SK-N-SH (cell line): ENCODE data around the gene STK4.

Experiments used
- CTCF ChIP-seq: fragments of 200-600 bp; sonication (generic); IDR thresholded peaks from 2 replicates; pipeline ENCODE4 v1.6.1; 2017; ENCODE audit warnings: antibody characterized with exemption, mild to moderate bottlenecking, moderate library complexity
- EZH2phosphoT487 ChIP-seq: fragments of 200-600 bp; sonication (generic); IDR thresholded peaks from 2 replicates; pipeline ENCODE4 v1.6.1; 2017; ENCODE audit warnings: low read depth, mixed run types, mild to moderate bottlenecking, antibody characterized with exemption, moderate library complexity, borderline replicate concordance
- FOXJ3 ChIP-seq: sonication (generic); formaldehyde crosslinking; IDR thresholded peaks from 2 replicates; pipeline ENCODE4 v1.5.1; 2020; ENCODE audit warnings: mild to moderate bottlenecking, missing genetic modification reagents
- JUND ChIP-seq: IDR thresholded peaks from 2 replicates; pipeline ENCODE4 v1.4.0; 2012
- MXI1 ChIP-seq: IDR thresholded peaks from 2 replicates; pipeline ENCODE4 v1.6.1; 2012; ENCODE audit warnings: mild to moderate bottlenecking, low read depth, low read length, improper control_type of control experiment
- NRF1 ChIP-seq: IDR thresholded peaks from 2 replicates; pipeline ENCODE4 v1.6.1; 2012; ENCODE audit warnings: low read depth, mild to moderate bottlenecking, low read length
- POLR2AphosphoS5 ChIP-seq: IDR thresholded peaks from 2 replicates; pipeline ENCODE4 v1.6.1; 2012; ENCODE audit warnings: low read depth, low read length
- REST ChIP-seq: IDR thresholded peaks from 2 replicates; pipeline ENCODE4 v1.6.1; 2012; ENCODE audit warnings: mild to moderate bottlenecking, low read depth, low read length, moderate library complexity
- RXRA ChIP-seq: IDR thresholded peaks from 2 replicates; pipeline ENCODE4 v1.4.0; 2012; ENCODE audit warnings: low read depth, mild to moderate bottlenecking, borderline replicate concordance
- SIN3A ChIP-seq: IDR thresholded peaks from 2 replicates; pipeline ENCODE4 v1.6.1; 2012; ENCODE audit warnings: low read depth, mild to moderate bottlenecking, low read length, moderate library complexity, borderline replicate concordance
- TAF1 ChIP-seq: IDR thresholded peaks from 2 replicates; pipeline ENCODE4 v1.6.1; 2012; ENCODE audit warnings: low read depth, mild to moderate bottlenecking, low read length, moderate library complexity, borderline replicate concordance

- no peak for TF ChIP-seq FOXJ3 (CRISPR knock-in tag)
- no peak for TF ChIP-seq MXI1
- TF ChIP-seq JUND, result no peak
- no peak for TF ChIP-seq CTCF
- no peak for TF ChIP-seq POLR2AphosphoS5
- no peak for TF ChIP-seq TAF1
- TF ChIP-seq REST, result no peak
- TF ChIP-seq EZH2phosphoT487, result no peak
- no peak for TF ChIP-seq NRF1
- TF ChIP-seq SIN3A, result no peak
- no peak for TF ChIP-seq RXRA
Observed at GRCh38 chr20:45028424-45029136, 62.3 kb downstream of the STK4 start.
